NCI-H510A (cell line): ENCODE results near the gene LCE1E.

ENCODE experiments used
- DNase-seq: peaks from one replicate; lab custom pipeline; 2025; lab: John Stamatoyannopoulos, UW

Gene LCE1E

GRCh38 chr1:152783095-152783494 is 3.0 kb upstream of the LCE1E start:
- no peak for DNase-seq

GRCh38 chr1:152795686-152796085 is 9.6 kb downstream of the LCE1E start:
- DNase-seq: no peak

GRCh38 chr1:152796421-152796820 is 10.4 kb downstream of the LCE1E start, which contains the start of gene LCE1D:
TSS of gene LCE1D (plus strand) at chr1:152796721. CDS start at chr1:152797795, 1,074 bp downstream.
- no peak for DNase-seq

- no peak for DNase-seq
Observed at GRCh38 chr1:152801333-152801732, 15.3 kb downstream of the LCE1E start.

- DNase-seq: no peak
Observed at GRCh38 chr1:152806576-152806975, 20.5 kb downstream of the LCE1E start, which contains the start of gene LCE1C. TSS of gene LCE1C (minus strand) at chr1:152806651. CDS start at chr1:152805478, 1,173 bp downstream.

GRCh38 chr1:152811050-152811449 is 25.0 kb downstream of the LCE1E start:
- no peak for DNase-seq

GRCh38 chr1:152811671-152812070 is 25.6 kb downstream of the LCE1E start, which contains the start of gene LCE1B:
TSS of gene LCE1B (plus strand) at chr1:152811971. CDS start at chr1:152812447, 476 bp downstream.
- DNase-seq: no peak

- DNase-seq: no peak
Observed at GRCh38 chr1:152817309-152817708, 31.3 kb downstream of the LCE1E start.

- no peak for DNase-seq
Observed at GRCh38 chr1:152823294-152823693, 37.2 kb downstream of the LCE1E start.

- DNase-seq: no peak
Observed at GRCh38 chr1:152824964-152825363, 38.9 kb downstream of the LCE1E start.

GRCh38 chr1:152827173-152827572 is 41.1 kb downstream of the LCE1E start, which contains the start of gene LCE1A:
TSS of gene LCE1A (plus strand) at chr1:152827473. CDS start at chr1:152827473, 0 bp downstream.
- no peak for DNase-seq

- no peak for DNase-seq
Observed at GRCh38 chr1:152836870-152837269, 50.8 kb downstream of the LCE1E start.
